CD14-positive monocyte (primary cell): Measurements from ENCODE around the gene SIM1. TPM values are rescaled to one million over a fixed set of nuclear protein-coding genes. Genes with fewer than 3 reads are reported as not detected.

ENCODE experiments used
- DNase-seq, 3 donors: peaks; one replicate each; pipeline ENCODE4 v3.0.0-alpha.2; 2011 to 2022
- H2AFZ ChIP-seq: 2 replicates; pipeline ENCODE4 v1.6.0; 2012; ENCODE audit warnings: mild to moderate bottlenecking, low read depth, low read length, inconsistent platforms; ENCODE audit not compliant: insufficient read depth, poor library complexity, severe bottlenecking
- H3K27ac ChIP-seq, 2 donors: 1 replicate in 1 of 2; 2 replicates in 1 of 2; pipeline ENCODE4 v1.5.1; 2012 to 2013; ENCODE audit warnings: low read length in 2 of 2, control low read depth in 1 of 2, inconsistent platforms in 1 of 2, low read depth in 1 of 2, mild to moderate bottlenecking in 1 of 2
- H3K27me3 ChIP-seq, 2 donors: one replicate each; pipeline versions ENCODE4 v1.6.0 to v1.6.1; 2011 to 2013; ENCODE audit warnings: low read length in 2 of 2; ENCODE audit not compliant: control insufficient read depth in 2 of 2, insufficient read depth in 2 of 2
- H3K36me3 ChIP-seq, 2 donors: replicated peaks in 1 of 2; 1 replicate in 1 of 2; 2 replicates in 1 of 2; pipeline versions ENCODE4 v1.5.1 to v1.6.1; 2012 to 2013; ENCODE audit warnings: low read length in 2 of 2, control low read depth in 1 of 2, inconsistent platforms in 1 of 2, mild to moderate bottlenecking in 1 of 2; ENCODE audit not compliant: insufficient read depth in 2 of 2, control insufficient read depth in 1 of 2
- H3K4me1 ChIP-seq, 2 donors: 1 replicate in 1 of 2; 2 replicates in 1 of 2; pipeline versions ENCODE4 v1.5.1 to v1.6.1; 2012 to 2013; ENCODE audit warnings: low read length in 2 of 2, control low read depth in 1 of 2, inconsistent platforms in 1 of 2, mild to moderate bottlenecking in 1 of 2, moderate library complexity in 1 of 2; ENCODE audit not compliant: insufficient read depth in 2 of 2, control insufficient read depth in 1 of 2
- H3K4me2 ChIP-seq: replicated peaks from 2 replicates; pipeline ENCODE3; 2012; ENCODE audit warnings: low read length, moderate library complexity, mild to moderate bottlenecking; ENCODE audit not compliant: poor library complexity, severe bottlenecking; ENCODE audit errors: extremely low read depth
- H3K4me3 ChIP-seq, 3 experiments: fragments of 200-600 bp in 1 of 3; sonication (generic) in 1 of 3; replicated peaks in 1 of 3; 1 replicate in 2 of 3; 2 replicates in 1 of 3; pipeline ENCODE4 v1.5.1; 2011 to 2013; ENCODE audit warnings: low read length in 3 of 3, mild to moderate bottlenecking in 3 of 3, control low read depth in 2 of 3, low read depth in 2 of 3, inconsistent platforms in 1 of 3, moderate library complexity in 1 of 3
- H3K79me2 ChIP-seq: 2 replicates; pipeline ENCODE4 v1.6.0; 2012; ENCODE audit warnings: mild to moderate bottlenecking, control low read depth, inconsistent platforms, low read length, moderate library complexity; ENCODE audit not compliant: insufficient read depth
- H3K9ac ChIP-seq: 2 replicates; pipeline ENCODE4 v1.6.0; 2017; ENCODE audit warnings: low read length, mild to moderate bottlenecking; ENCODE audit not compliant: insufficient read depth, poor library complexity, severe bottlenecking
- H3K9me3 ChIP-seq, 2 donors: replicated peaks in 1 of 2; 1 replicate in 1 of 2; 2 replicates in 1 of 2; pipeline versions ENCODE4 v1.5.1 to v1.6.1; 2012 to 2013; ENCODE audit warnings: low read length in 2 of 2, control low read depth in 1 of 2; ENCODE audit not compliant: control insufficient read depth in 1 of 2, insufficient read depth in 1 of 2
- H4K20me1 ChIP-seq: 2 replicates; pipeline ENCODE4 v1.6.0; 2012; ENCODE audit warnings: mild to moderate bottlenecking, low read length, control low read depth, moderate library complexity; ENCODE audit not compliant: insufficient read depth
- H3K27ac Mint-ChIP-seq, 7 donors: one replicate each; pipeline ENCODE4 v1.8.0; 2020; ENCODE audit warnings: mild to moderate bottlenecking in 7 of 7, mixed read lengths in 7 of 7, moderate library complexity in 6 of 7, inconsistent platforms in 2 of 7
- H3K27me3 Mint-ChIP-seq, 3 donors: one replicate each; pipeline ENCODE4 v1.8.0; 2021 to 2022; ENCODE audit warnings: low read depth in 3 of 3, mild to moderate bottlenecking in 3 of 3, mixed read lengths in 3 of 3, moderate library complexity in 3 of 3, inconsistent platforms in 1 of 3
- H3K36me3 Mint-ChIP-seq, 2 donors: one replicate each; pipeline ENCODE4 v1.8.0; 2020; ENCODE audit warnings: mixed read lengths in 2 of 2, inconsistent platforms in 1 of 2, mild to moderate bottlenecking in 1 of 2
- H3K4me1 Mint-ChIP-seq: one replicate; pipeline ENCODE4 v1.8.0; 2020; ENCODE audit warnings: mild to moderate bottlenecking, mixed read lengths
- H3K4me3 Mint-ChIP-seq, 2 donors: one replicate each; pipeline ENCODE4 v1.8.0; 2020; ENCODE audit warnings: mild to moderate bottlenecking in 2 of 2, mixed read lengths in 2 of 2, moderate library complexity in 1 of 2
- H3K9me3 Mint-ChIP-seq, 7 donors: one replicate each; pipeline ENCODE4 v1.8.0; 2020 to 2022; ENCODE audit warnings: mixed read lengths in 7 of 7, mild to moderate bottlenecking in 6 of 7, moderate library complexity in 6 of 7, inconsistent platforms in 2 of 7
- WGBS: methylation state at CpG from one replicate; pipeline ENCODE4 v1.1.5; 2013; ENCODE audit warnings: missing lambda C conversion rate; ENCODE audit not compliant: insufficient coverage; 5-methylcytosine and 5-hydroxymethylcytosine counted together
- intact Hi-C, 2 donors: fragments of 100-400 bp; cut with micrococcal nuclease; formaldehyde crosslinking; loops; one replicate each; pipeline versions ENCODE4 v1.15.0 to v1.15.1; 2023
- polyA plus RNA-seq, 3 donors: library from polyadenylated mRNA; depleted of rRNA in 1 of 3; unstranded in 2 of 3; stranded (reverse) in 1 of 3; fragments of 300-500 nt in 2 of 3; fragments of >200 nt in 1 of 3; fragmentation: Illumina TruSeq in 2 of 3; gene quantifications; 1 replicate in 2 of 3; 2 replicates in 1 of 3; pipeline ENCODE4 v1.2.3, GENCODE V29; 2012 to 2021
- TF ChIP-seq, protein P1 (sequence below): fragments of 200-600 bp; IDR thresholded peaks from one replicate; pipeline ENCODE4 v1.8.0; 2022; ENCODE audit warnings: antibody characterized with exemption, mild to moderate bottlenecking

Gene SIM1
- polyA plus RNA-seq, 3 donors, result not detected

DNA sequence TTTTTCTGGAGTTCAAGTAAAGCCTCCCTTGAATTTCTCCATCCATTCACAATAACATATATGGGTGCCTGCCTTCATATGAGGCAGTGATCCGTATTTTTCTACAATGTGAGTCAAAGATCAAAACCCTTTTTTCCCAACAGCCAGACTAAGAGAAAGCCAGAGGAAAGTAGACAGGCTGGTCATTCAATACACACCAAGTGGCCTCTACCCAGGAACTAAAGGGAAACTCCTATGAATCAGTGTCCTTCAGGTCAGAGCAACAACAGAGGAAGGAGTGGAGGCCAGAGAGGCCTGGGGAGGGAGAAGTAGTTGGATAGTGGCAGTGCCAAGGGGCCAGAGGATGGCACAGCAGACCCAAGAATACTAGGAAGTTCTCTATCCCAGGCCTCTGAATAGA, 23.8 kb downstream of the SIM1 start:
- H3K27me3 ChIP-seq, result peaks cover 40 to 70% of the 10 kb centered on the region in 2 donors
- no peak overlapping the region for H3K27ac ChIP-seq
- TF ChIP-seq, protein P1, sequence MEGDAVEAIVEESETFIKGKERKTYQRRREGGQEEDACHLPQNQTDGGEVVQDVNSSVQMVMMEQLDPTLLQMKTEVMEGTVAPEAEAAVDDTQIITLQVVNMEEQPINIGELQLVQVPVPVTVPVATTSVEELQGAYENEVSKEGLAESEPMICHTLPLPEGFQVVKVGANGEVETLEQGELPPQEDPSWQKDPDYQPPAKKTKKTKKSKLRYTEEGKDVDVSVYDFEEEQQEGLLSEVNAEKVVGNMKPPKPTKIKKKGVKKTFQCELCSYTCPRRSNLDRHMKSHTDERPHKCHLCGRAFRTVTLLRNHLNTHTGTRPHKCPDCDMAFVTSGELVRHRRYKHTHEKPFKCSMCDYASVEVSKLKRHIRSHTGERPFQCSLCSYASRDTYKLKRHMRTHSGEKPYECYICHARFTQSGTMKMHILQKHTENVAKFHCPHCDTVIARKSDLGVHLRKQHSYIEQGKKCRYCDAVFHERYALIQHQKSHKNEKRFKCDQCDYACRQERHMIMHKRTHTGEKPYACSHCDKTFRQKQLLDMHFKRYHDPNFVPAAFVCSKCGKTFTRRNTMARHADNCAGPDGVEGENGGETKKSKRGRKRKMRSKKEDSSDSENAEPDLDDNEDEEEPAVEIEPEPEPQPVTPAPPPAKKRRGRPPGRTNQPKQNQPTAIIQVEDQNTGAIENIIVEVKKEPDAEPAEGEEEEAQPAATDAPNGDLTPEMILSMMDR, result no peak
- Mint-ChIP-seq H3K4me1 (no peaks in the 10 kb centered on the region), H3K27me3 (peaks cover 17 to 49% (median 40%) of the 10 kb centered on the region in 3 donors), H3K36me3 (no peaks in the 10 kb centered on the region), H3K9me3 (peaks cover 0 to 4% (median 0%) of the 10 kb centered on the region in 7 donors), H3K27ac (no peak overlapping the region), H3K4me3 (no peak overlapping the region)
- no peaks in the 10 kb centered on the region for H3K36me3 ChIP-seq
- no peak for DNase-seq
- H2AFZ ChIP-seq, result no peak overlapping the region
- intact Hi-C loops, result no loop called here
- H3K4me1 ChIP-seq, result no peaks in the 10 kb centered on the region
- 57% methylated on average over 1 of the region's 1 CpG for WGBS
- H3K9me3 ChIP-seq, result peaks cover 0 to 6% of the 10 kb centered on the region in 2 donors
- no peak overlapping the region for H3K9ac ChIP-seq
- no peaks in the 10 kb centered on the region for H3K79me2 ChIP-seq
- no peaks in the 10 kb centered on the region for H4K20me1 ChIP-seq
- H3K4me2 ChIP-seq, result no peak overlapping the region
- H3K4me3 ChIP-seq, result no peak overlapping the region

DNA sequence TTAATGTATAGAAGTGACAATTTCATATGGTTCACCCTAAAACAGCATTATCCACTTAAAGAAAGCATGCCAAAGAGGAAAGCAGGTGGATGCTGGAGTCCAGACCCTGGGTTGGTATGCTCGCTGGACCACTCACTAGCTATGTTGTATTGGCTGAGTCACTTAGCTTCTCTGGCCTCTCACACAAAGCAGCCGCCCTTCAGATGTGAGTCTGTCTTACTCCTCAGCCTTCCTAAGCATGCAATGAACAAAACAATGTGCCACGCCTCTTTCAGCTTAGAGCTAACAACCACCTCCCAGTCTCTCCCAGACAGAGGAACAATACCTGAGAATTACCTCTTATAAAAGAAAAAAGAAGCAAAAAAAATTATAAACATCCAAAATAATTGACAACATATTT, 29.4 kb downstream of the SIM1 start:
- TF ChIP-seq, protein P1, result no peak
- H3K9me3 Mint-ChIP-seq, result peaks cover 0 to 8% (median 3%) of the 10 kb centered on the region in 7 donors
- DNase-seq, result no peak
- Histone ChIP-seq H3K27ac (no peak overlapping the region), H3K4me3 (no peak overlapping the region), H3K36me3 (no peaks in the 10 kb centered on the region), H3K4me2 (no peak overlapping the region), H3K4me1 (no peaks in the 10 kb centered on the region), H3K27me3 (peaks cover 3 to 23% of the 10 kb centered on the region in 2 donors), H3K9ac (no peak overlapping the region), H3K79me2 (no peaks in the 10 kb centered on the region), H3K9me3 (no peaks in the 10 kb centered on the region), H2AFZ (no peak overlapping the region), H4K20me1 (no peaks in the 10 kb centered on the region)
- WGBS, result 86% methylated on average over 1 of the region's 3 CpGs
- intact Hi-C loops, result no loop called here
- no peak overlapping the region for H3K27ac Mint-ChIP-seq
- no peaks in the 10 kb centered on the region for H3K4me1 Mint-ChIP-seq
- H3K36me3 Mint-ChIP-seq, result no peaks in the 10 kb centered on the region
- no peak overlapping the region for H3K4me3 Mint-ChIP-seq
- H3K27me3 Mint-ChIP-seq, result peaks cover 6 to 14% (median 11%) of the 10 kb centered on the region in 3 donors
